ENCODE data around the gene NLRC5.

- no peak for TF ChIP-seq CTCF (IDR thresholded peaks at IDR 0.05)
- TF ChIP-seq POLR2A (IDR thresholded peaks at IDR 0.05; ENCODE audit: low read depth), result no peak
- TF ChIP-seq EP300 (IDR thresholded peaks at IDR 0.05), result no peak
- no peak for TF ChIP-seq POLR2AphosphoS5 (IDR thresholded peaks at IDR 0.05)
Observed at GRCh38 chr16:57094911-57095310, 105.6 kb downstream of the NLRC5 start.

All from esophagus muscularis mucosa (tissue), 4 donors.